Transverse colon (tissue), 4 donors: ENCODE data around the gene FAIM2. TPM values are rescaled to one million over a fixed set of nuclear protein-coding genes. Genes with fewer than 3 reads are reported as not detected.
"Not testable (repeated sequence)": the region's sequence is repeated elsewhere in the genome, so short reads cannot be mapped to it uniquely, and the experiment has no call there.

Source experiments
- DNase-seq: peaks from one replicate; pipeline ENCODE4 v3.0.0-alpha.2; 2019
- H3K27ac ChIP-seq, 4 donors: fragments of 200-600 bp; sonication (generic); 2 replicates each; pipeline ENCODE4 v1.5.1; 2016 to 2018; ENCODE audit warnings: inconsistent platforms in 4 of 4
- H3K27me3 ChIP-seq: fragments of 200-600 bp; sonication (generic); 2 replicates; pipeline ENCODE4 v1.5.1; 2017; ENCODE audit warnings: inconsistent platforms
- H3K36me3 ChIP-seq, 4 donors: fragments of 200-600 bp; sonication (generic); 2 replicates each; pipeline ENCODE4 v1.5.1; 2017 to 2019; ENCODE audit warnings: inconsistent platforms in 4 of 4
- H3K4me1 ChIP-seq, 4 donors: fragments of 200-600 bp; sonication (generic); 2 replicates each; pipeline ENCODE4 v1.5.1; 2017 to 2020; ENCODE audit warnings: inconsistent platforms in 4 of 4
- H3K4me3 ChIP-seq, 4 donors: fragments of 200-600 bp; sonication (generic); 1 replicate in 1 of 4; 2 replicates in 3 of 4; pipeline versions ENCODE4 v1.5.1 to v1.6.1; 2017 to 2019; ENCODE audit warnings: inconsistent platforms in 4 of 4
- H3K9me3 ChIP-seq, 2 donors: fragments of 200-600 bp; sonication (generic); 2 replicates each; pipeline ENCODE4 v1.5.1; 2017 to 2019; ENCODE audit warnings: inconsistent platforms in 2 of 2
- EP300 ChIP-seq: sonication (generic); formaldehyde crosslinking; IDR thresholded peaks from one replicate; pipeline ENCODE4 v1.6.1; 2017; ENCODE audit warnings: antibody characterized with exemption, low read depth
- POLR2A ChIP-seq: fragments of 450-650 bp; IDR thresholded peaks from one replicate; pipeline ENCODE4 v1.6.1; 2016; ENCODE audit warnings: antibody characterized with exemption, mild to moderate bottlenecking, moderate library complexity
- POLR2AphosphoS5 ChIP-seq, 3 donors: sonication (generic); formaldehyde crosslinking; IDR thresholded peaks; one replicate each; pipeline ENCODE4 v1.6.1; 2016; ENCODE audit warnings: antibody characterized with exemption in 3 of 3
- WGBS, 2 donors: methylation state at CpG; one replicate each; pipeline ENCODE4 v1.1.5; 2018; ENCODE audit warnings: low coverage in 1 of 2; 5-methylcytosine and 5-hydroxymethylcytosine counted together
- in situ Hi-C, 4 donors: fragments of 200-750 bp; cut with MboI; loops; one replicate each; pipeline versions ENCODE4 v1.15.0 to v1.15.1; 2017; ENCODE audit warnings: low sequenced_read_pairs in 3 of 4, low pct_ligation_motif_present in 1 of 4, low pct_unique_long_range_greater_than_20kb in 1 of 4
- intact Hi-C: fragments of 100-400 bp; cut with DNase I; formaldehyde crosslinking; loops from one replicate; pipeline ENCODE4 v1.15.1; 2023; ENCODE audit warnings: low total_unique reads
- total RNA-seq, 4 donors: library from RNA; depleted of rRNA; stranded (reverse); fragments of >200 nt; gene quantifications; one replicate each; pipeline ENCODE4 v1.1.0, GENCODE V29; 2016
- TF ChIP-seq, protein P1 (sequence below), 5 experiments: fragments of 200-600 bp in 3 of 5; fragments of 450-650 bp in 2 of 5; sonication (generic) in 3 of 5; IDR thresholded peaks; 1 replicate in 2 of 5; 2 replicates in 3 of 5; pipeline ENCODE4 v1.5.1; 2016 to 2017; ENCODE audit warnings: antibody characterized with exemption in 5 of 5, inconsistent platforms in 3 of 5, mild to moderate bottlenecking in 2 of 5, moderate library complexity in 1 of 5

FAIM2 gene
- total RNA-seq, 4 donors from 2014 or later, result 1.5 to 2.8 (median 2.5) TPM

DNA sequence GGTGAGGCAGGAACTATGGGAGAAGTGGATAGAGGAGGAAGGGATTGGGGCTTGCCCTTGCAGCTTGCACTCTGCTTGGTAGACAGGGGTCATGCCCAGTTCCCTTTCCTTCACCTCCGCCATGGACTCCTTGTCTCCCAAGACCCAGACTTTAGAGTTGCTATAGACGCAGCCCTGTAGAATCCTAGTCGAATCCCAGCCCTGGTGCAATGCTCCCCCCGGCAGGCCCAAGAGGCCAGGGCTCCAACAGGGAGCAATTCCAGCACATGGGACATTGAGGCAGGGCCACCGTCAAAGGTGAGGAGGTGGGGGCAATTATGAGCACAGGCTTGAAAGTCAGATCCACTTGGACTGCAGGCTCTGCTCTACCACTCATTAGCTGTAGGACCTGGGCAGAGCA, 31.3 kb downstream of the FAIM2 start:
- Histone ChIP-seq H3K27ac (no peak overlapping the region), H3K9me3 (no peaks in the 10 kb centered on the region), H3K27me3 (no peaks in the 10 kb centered on the region), H3K4me1 (peaks cover 3 to 17% (median 5%) of the 10 kb centered on the region in 4 donors), H3K36me3 (no peaks in the 10 kb centered on the region), H3K4me3 (no peak overlapping the region)
- DNase-seq, result no peak
- in situ Hi-C loops, result loop anchor here in 2 of 4 donors (25.0 kb wide), 1 partner anchor 190 kb away; the partner anchor contains the start of gene ASIC1 (in 2 of the 2)
- TF ChIP-seq POLR2AphosphoS5 (IDR thresholded peaks at IDR 0.05), result no peak
- TF ChIP-seq, protein P1, sequence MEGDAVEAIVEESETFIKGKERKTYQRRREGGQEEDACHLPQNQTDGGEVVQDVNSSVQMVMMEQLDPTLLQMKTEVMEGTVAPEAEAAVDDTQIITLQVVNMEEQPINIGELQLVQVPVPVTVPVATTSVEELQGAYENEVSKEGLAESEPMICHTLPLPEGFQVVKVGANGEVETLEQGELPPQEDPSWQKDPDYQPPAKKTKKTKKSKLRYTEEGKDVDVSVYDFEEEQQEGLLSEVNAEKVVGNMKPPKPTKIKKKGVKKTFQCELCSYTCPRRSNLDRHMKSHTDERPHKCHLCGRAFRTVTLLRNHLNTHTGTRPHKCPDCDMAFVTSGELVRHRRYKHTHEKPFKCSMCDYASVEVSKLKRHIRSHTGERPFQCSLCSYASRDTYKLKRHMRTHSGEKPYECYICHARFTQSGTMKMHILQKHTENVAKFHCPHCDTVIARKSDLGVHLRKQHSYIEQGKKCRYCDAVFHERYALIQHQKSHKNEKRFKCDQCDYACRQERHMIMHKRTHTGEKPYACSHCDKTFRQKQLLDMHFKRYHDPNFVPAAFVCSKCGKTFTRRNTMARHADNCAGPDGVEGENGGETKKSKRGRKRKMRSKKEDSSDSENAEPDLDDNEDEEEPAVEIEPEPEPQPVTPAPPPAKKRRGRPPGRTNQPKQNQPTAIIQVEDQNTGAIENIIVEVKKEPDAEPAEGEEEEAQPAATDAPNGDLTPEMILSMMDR (IDR thresholded peaks at IDR 0.05), result no peak
- no peak for TF ChIP-seq EP300
- TF ChIP-seq POLR2A, result no peak
- 92% methylated on average over 5 of the region's 5 CpGs; no CpG with 5 or more reads in 1 of the 2 donors for WGBS, 2 donors
- intact Hi-C loops, result no loop called here

DNA sequence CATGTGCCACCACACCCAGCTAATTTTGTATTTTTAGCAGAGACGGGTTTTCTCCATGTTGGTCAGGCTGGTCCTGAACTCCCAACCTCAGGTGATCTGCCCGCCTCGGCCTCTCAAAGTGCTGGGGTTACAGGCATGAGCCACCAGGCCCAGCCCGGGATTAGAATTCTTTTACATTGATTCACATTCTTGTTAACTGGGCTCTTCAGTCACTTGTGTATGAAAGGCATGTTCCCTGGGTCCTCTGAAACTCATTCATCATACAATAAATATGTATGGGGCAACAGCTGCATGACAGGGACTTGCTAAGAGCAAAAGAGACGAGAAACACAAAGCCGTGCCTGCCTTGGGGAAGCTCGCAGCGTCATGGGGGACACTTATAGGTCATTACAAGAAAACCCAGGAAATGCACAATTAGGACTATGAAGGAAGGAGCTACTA, 31.9 kb downstream of the FAIM2 start:
- whole genome bisulfite sequencing, 2 donors, result 94 to 100% methylated on average over 1 to 8 of the region's 8 CpGs
- H3K27ac ChIP-seq, DNase-seq, H3K9me3 ChIP-seq, H3K36me3 ChIP-seq, H3K27me3 ChIP-seq, H3K4me3 ChIP-seq, intact Hi-C loops: not testable (repeated sequence)
- in situ Hi-C loops, result loop anchor here in 2 of 4 donors (25.0 kb wide), 1 partner anchor 190 kb away; the partner anchor contains the start of gene ASIC1 (in 2 of the 2)
- H3K4me1 ChIP-seq, result peaks cover 3 to 19% (median 7%) of the 10 kb centered on the region in 4 donors

DNA sequence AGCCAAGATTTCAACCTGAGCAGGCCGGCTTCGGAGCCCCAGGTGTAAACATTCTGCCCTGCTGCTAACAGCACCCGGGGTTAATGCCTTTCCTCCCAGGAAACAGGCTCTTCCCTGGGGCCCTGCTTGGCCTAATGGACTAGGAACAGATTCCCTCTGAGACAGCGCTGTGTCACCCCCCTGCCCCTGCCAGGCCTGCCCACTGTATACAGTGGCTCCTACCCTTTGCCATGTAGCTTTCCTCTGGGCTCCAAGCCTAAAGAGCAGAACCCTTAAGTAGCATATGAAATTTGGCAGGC, 32.5 kb downstream of the FAIM2 start:
- intact Hi-C loops, result no loop called here
- H3K27me3 ChIP-seq, result no peaks in the 10 kb centered on the region
- no peak for DNase-seq
- no peaks in the 10 kb centered on the region for H3K36me3 ChIP-seq
- H3K4me3 ChIP-seq, result no peak overlapping the region
- in situ Hi-C loops, result loop anchor here in 2 of 4 donors (25.0 kb wide), 1 partner anchor 191 kb away; the partner anchor contains the start of gene ASIC1 (in 2 of the 2)
- no peak overlapping the region for H3K27ac ChIP-seq
- 85% methylated on average over 4 of the region's 4 CpGs; no CpG with 5 or more reads in 1 of the 2 donors for WGBS, 2 donors
- no peaks in the 10 kb centered on the region for H3K9me3 ChIP-seq
- no peak for TF ChIP-seq POLR2AphosphoS5 (IDR thresholded peaks at IDR 0.05)
- TF ChIP-seq EP300, result no peak
- TF ChIP-seq, protein P1 (IDR thresholded peaks at IDR 0.05), result no peak
- TF ChIP-seq POLR2A, result no peak
- peaks cover 3 to 19% (median 7%) of the 10 kb centered on the region in 4 donors for H3K4me1 ChIP-seq

DNA sequence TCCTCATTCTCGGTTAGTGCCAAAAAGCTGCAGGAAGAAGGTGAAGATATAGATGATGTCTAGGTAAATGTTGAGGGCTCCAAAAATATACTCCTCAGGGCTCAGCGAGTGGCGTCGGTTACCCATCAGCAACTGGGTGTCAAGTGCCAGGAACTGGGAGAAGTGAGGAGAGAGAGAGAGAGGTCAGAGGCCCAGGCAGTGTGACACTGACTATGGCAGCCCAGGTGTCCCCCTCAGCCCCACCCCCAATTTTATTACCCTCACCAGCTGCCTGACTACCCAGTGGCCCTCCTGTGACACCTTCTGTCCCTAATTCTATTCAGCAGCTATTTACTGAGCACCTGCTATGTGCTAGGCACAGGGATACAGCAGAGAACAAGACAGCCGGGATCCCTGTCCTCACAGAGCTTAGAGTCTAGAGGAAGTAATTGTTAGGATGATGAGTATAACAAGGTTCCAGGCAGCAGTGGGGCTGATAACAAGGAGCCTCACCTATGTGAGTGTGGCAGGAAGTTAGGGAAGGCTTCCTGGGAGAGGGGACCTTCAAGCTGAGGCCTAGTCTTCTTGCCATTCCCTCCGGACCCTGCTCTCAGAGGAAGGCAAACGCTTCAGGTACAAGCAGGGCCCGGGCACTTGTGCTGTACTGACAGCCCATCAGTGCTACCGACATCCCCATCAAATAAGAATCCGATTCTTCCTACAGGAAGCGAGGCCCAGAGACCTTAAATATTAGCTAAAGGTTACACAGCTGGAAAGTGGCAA, 33.0 kb downstream of the FAIM2 start:
- peaks cover 3 to 19% (median 7%) of the 10 kb centered on the region in 4 donors for H3K4me1 ChIP-seq
- no peaks in the 10 kb centered on the region for H3K36me3 ChIP-seq
- H3K27ac ChIP-seq, result no peak overlapping the region
- no peaks in the 10 kb centered on the region for H3K27me3 ChIP-seq
- in situ Hi-C loops (loop anchor here in 2 of 4 donors (25.0 kb wide), 1 partner anchor 192 kb away; the partner anchor contains the start of gene ASIC1 (in 2 of the 2)), intact Hi-C loops (no loop called here)
- DNase-seq, result no peak
- no peak overlapping the region for H3K4me3 ChIP-seq
- TF ChIP-seq EP300 (no peak), POLR2A (no peak), POLR2AphosphoS5 (IDR thresholded peaks at IDR 0.05) (no peak)
- TF ChIP-seq, protein P1 (IDR thresholded peaks at IDR 0.05), result no peak
- no peaks in the 10 kb centered on the region for H3K9me3 ChIP-seq
- 91 to 100% methylated on average over 4 to 11 of the region's 11 CpGs for WGBS, 2 donors
